ENCODE measurements around the gene MRGPRG. TPM values are rescaled to one million over a fixed set of nuclear protein-coding genes. Genes with fewer than 3 reads are reported as not detected.

The MRGPRG gene
- total RNA-seq, 1 donor from 2014 or later: not detected

GRCh38 chr11:3192511-3193372 is 25.9 kb downstream of the MRGPRG start:
- TF ChIP-seq CTCF (IDR thresholded peaks at IDR 0.05; ENCODE audit: insufficient read depth, low read length, severe bottlenecking): no peak
- Histone ChIP-seq H3K4me3 (ENCODE audit: low read depth, low read length) (no peak overlapping the region), H3K27me3 (ENCODE audit: control insufficient read depth, insufficient read depth, low read length) (peaks cover 4% of the 10 kb centered on the region), H3K36me3 (ENCODE audit: control insufficient read depth, insufficient read depth, low read length) (no peaks in the 10 kb centered on the region)
- FAIRE-seq (no peak), DNase-seq (ENCODE audit: low read depth) (no peak)

GRCh38 chr11:3191586-3192324 is 26.9 kb downstream of the MRGPRG start:
- FAIRE-seq (no peak), DNase-seq (ENCODE audit: low read depth) (no peak)
- peaks cover 1% of the 10 kb centered on the region for H3K27me3 ChIP-seq (ENCODE audit: control insufficient read depth, insufficient read depth, low read length)
- H3K4me3 ChIP-seq (ENCODE audit: low read depth, low read length): no peak overlapping the region
- H3K36me3 ChIP-seq (ENCODE audit: control insufficient read depth, insufficient read depth, low read length): no peaks in the 10 kb centered on the region
- no peak for TF ChIP-seq CTCF (IDR thresholded peaks at IDR 0.05; ENCODE audit: insufficient read depth, low read length, severe bottlenecking)

DNA sequence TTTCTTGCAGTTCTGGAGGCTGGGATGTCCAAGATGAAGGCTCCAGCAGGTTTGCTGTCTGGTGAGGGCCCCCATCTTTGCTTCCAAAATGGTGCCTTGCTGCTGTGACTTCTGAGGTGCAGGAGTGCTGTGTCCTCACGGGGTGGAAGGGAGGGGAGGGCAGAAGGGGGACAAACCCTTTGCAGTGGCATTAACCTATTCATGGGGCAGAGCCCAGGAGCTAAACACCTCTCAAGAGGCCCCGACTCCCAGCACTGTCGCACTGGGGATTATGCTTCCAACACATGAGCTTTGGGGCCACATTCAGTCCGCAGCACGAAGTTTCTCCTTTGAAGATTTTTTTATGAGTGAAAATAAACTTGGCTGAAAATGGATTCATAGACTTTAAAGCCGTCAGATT is 28.0 kb downstream of the MRGPRG start:
- Histone ChIP-seq H3K4me3 (ENCODE audit: low read depth, low read length) (no peak overlapping the region), H3K27me3 (ENCODE audit: control insufficient read depth, insufficient read depth, low read length) (peaks cover 1% of the 10 kb centered on the region), H3K36me3 (ENCODE audit: control insufficient read depth, insufficient read depth, low read length) (no peaks in the 10 kb centered on the region)
- DNase-seq (ENCODE audit: low read depth) (no peak), FAIRE-seq (no peak)
- no peak for TF ChIP-seq CTCF (IDR thresholded peaks at IDR 0.05; ENCODE audit: insufficient read depth, low read length, severe bottlenecking)

GRCh38 chr11:3189886-3190583 is 28.6 kb downstream of the MRGPRG start:
- FAIRE-seq (no peak), DNase-seq (ENCODE audit: low read depth) (no peak)
- H3K4me3 ChIP-seq (ENCODE audit: low read depth, low read length): no peak overlapping the region
- TF ChIP-seq CTCF (IDR thresholded peaks at IDR 0.05; ENCODE audit: insufficient read depth, low read length, severe bottlenecking): no peak
- no peaks in the 10 kb centered on the region for H3K36me3 ChIP-seq (ENCODE audit: control insufficient read depth, insufficient read depth, low read length)
- H3K27me3 ChIP-seq (ENCODE audit: control insufficient read depth, insufficient read depth, low read length): no peaks in the 10 kb centered on the region

DNA sequence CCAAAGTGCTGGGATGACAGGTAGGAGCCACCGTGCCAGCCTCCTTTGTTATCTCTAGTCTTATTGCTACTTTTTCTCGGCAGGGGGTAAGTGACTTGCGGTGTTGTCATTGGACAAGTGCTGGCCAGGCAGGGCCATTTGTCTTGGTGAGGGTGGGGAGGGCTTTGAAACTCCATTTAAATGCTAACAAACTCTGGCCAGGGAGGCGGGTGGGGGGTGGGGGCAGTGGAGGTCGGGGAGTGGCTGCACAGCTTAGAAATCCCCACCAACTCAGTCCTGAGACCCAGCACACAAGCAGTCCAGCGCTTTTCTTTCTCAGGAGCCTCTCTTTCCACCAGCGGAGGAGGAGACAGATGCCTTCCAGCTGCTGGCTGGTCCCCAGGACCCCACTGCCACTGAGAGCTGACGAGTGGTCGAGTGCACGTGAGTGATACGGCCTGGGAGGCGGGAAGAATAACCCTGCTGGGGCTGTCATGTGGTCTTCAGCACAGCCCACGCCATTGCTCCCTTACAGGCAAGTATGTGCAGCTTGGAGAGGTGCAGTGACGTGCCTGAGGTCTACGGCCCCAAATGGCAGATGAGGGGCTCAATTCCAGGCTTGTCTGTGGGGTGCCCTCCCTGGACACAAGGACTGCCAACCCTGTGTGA is 29.3 kb downstream of the MRGPRG start:
- Histone ChIP-seq H3K27me3 (ENCODE audit: control insufficient read depth, insufficient read depth, low read length) (no peaks in the 10 kb centered on the region), H3K36me3 (ENCODE audit: control insufficient read depth, insufficient read depth, low read length) (no peaks in the 10 kb centered on the region), H3K4me3 (ENCODE audit: low read depth, low read length) (no peak overlapping the region)
- FAIRE-seq: no peak
- TF ChIP-seq CTCF (IDR thresholded peaks at IDR 0.05; ENCODE audit: insufficient read depth, low read length, severe bottlenecking): no peak
- DNase-seq (ENCODE audit: low read depth): no peak
